NOMO-1 (cell line): ENCODE data around the gene CCL14.
A peak's percentile ranks its signal among the peaks of the same experiment; 100 is the strongest.
"Not testable (repeated sequence)": the region's sequence is repeated elsewhere in the genome, so short reads cannot be mapped to it uniquely, and the experiment has no call there.

Experiments used
- DNase-seq, 2 experiments: peaks; one replicate each; lab custom pipeline; 2025; ENCODE audit not compliant: unreplicated experiment in 2 of 2; lab: John Stamatoyannopoulos, UW

Gene CCL14

DNA sequence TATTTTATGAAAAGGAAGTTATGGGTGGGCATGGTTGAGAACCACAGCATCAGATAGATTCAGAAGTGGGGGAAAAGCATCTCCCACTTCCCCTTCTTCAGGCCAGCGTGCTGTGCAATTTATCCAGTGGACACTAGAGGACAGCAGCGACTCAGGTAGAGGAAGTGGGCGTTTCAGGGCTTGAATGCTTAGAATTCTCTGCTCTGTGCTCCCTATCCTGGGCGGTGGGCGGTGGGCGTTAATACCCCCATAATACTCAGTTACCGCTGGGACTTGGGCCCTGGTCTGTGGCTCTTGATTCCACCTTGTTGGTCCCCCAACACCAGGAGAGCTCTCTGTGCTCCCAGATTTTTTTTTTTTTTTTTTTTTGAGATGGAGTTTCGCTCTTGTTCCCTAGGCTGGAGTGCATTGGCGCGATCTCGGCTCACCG is 39.4 kb downstream of the CCL14 start:
- DNase-seq, result peak; percentile 55 to 73

GRCh38 chr17:35944151-35944550 is 42.4 kb downstream of the CCL14 start:
- no peak for DNase-seq

DNA sequence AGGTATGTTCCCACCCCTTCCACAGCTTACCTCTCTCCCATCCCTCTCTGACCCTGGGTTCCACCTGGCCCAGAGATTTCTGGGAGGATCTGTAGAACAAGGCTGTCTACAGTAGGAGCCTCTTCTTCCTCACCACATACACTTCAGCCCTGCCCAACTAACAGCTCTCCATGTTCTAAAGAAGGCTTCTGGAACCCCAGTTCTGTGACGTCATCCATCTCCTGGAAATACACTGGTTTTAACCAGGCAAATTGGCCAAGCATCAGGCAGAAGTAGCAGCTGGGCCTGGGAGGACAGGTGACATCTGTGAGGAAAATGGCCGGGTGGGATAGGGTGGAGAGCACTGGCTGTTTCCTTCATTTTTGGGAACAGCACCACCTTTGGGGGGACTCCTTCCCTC is 43.0 kb downstream of the CCL14 start, which contains the start of gene LYZL6:
LYZL6 (minus strand) TSS at position 177 of the 400 bp plus-strand sequence. CDS start 4,357 bp downstream, outside the sequence.
- no peak for DNase-seq

GRCh38 chr17:35942588-35943186 is 43.8 kb downstream of the CCL14 start:
- no peak for DNase-seq

- DNase-seq, result not testable (repeated sequence)
Observed at GRCh38 chr17:35938492-35938891, 48.0 kb downstream of the CCL14 start.

DNA sequence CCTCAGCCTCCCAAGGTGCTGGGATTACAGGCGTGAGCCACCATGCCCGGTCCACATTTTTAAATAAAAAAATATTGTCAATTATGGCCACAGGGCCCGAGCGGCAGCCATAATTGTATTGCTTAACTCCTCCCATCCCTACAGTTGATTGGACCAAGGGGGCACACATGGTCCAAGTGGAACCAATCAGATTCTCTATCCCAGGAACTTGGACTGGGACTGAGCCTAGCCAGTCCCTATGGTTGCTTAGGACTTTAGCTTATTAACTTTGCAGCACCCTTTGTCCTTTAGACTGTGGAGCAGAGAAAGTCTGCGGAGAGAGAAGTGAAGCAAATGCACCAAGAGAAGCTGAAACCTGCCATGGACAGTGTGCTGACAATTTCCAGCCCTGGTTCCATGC is 50.5 kb downstream of the CCL14 start:
- DNase-seq, result no peak

- DNase-seq, result no peak
Observed at GRCh38 chr17:35934760-35935159, 51.8 kb downstream of the CCL14 start.
